Measurements from ENCODE around the gene ASCL5. TPM values are rescaled to one million over a fixed set of nuclear protein-coding genes. Genes with fewer than 3 reads are reported as not detected.

ASCL5 gene
- total RNA-seq, 1 donor from 2014 or later, result under 0.01 TPM

GRCh38 chr1:201146626-201147390, 19.8 kb upstream of the ASCL5 start:
- DNase-seq (ENCODE audit: low read depth) (no peak), FAIRE-seq (no peak)
- peaks cover 24% of the 10 kb centered on the region for H3K36me3 ChIP-seq (ENCODE audit: control insufficient read depth, insufficient read depth, low read length)

GRCh38 chr1:201145816-201146215, 18.8 kb upstream of the ASCL5 start:
- H3K27me3 ChIP-seq (ENCODE audit: control insufficient read depth, insufficient read depth, low read length), result no peaks in the 10 kb centered on the region
- H3K4me3 ChIP-seq (ENCODE audit: low read depth, low read length), result no peak overlapping the region
- FAIRE-seq, result no peak
- H3K36me3 ChIP-seq (ENCODE audit: control insufficient read depth, insufficient read depth, low read length), result peaks cover 29% of the 10 kb centered on the region
- TF ChIP-seq CTCF (IDR thresholded peaks at IDR 0.05; ENCODE audit: insufficient read depth, low read length, severe bottlenecking), result no peak
- no peak for DNase-seq (ENCODE audit: low read depth)

More at GRCh38 chr1:201146626-201147390, 19.8 kb upstream of the ASCL5 start:
- no peak overlapping the region for H3K4me3 ChIP-seq (ENCODE audit: low read depth, low read length)
- H3K27me3 ChIP-seq (ENCODE audit: control insufficient read depth, insufficient read depth, low read length), result no peaks in the 10 kb centered on the region
- TF ChIP-seq CTCF (IDR thresholded peaks at IDR 0.05; ENCODE audit: insufficient read depth, low read length, severe bottlenecking), result no peak

GRCh38 chr1:201145132-201145531, 18.1 kb upstream of the ASCL5 start:
- Histone ChIP-seq H3K36me3 (ENCODE audit: control insufficient read depth, insufficient read depth, low read length) (peaks cover 29% of the 10 kb centered on the region), H3K27me3 (ENCODE audit: control insufficient read depth, insufficient read depth, low read length) (no peaks in the 10 kb centered on the region), H3K4me3 (ENCODE audit: low read depth, low read length) (no peak overlapping the region)
- FAIRE-seq (no peak), DNase-seq (ENCODE audit: low read depth) (no peak)
- no peak for TF ChIP-seq CTCF (IDR thresholded peaks at IDR 0.05; ENCODE audit: insufficient read depth, low read length, severe bottlenecking)

GRCh38 chr1:201144701-201145100, 17.7 kb upstream of the ASCL5 start:
- FAIRE-seq, result no peak
- Histone ChIP-seq H3K36me3 (ENCODE audit: control insufficient read depth, insufficient read depth, low read length) (peaks cover 29% of the 10 kb centered on the region), H3K4me3 (ENCODE audit: low read depth, low read length) (no peak overlapping the region), H3K27me3 (ENCODE audit: control insufficient read depth, insufficient read depth, low read length) (no peaks in the 10 kb centered on the region)
- DNase-seq (ENCODE audit: low read depth), result no peak
- TF ChIP-seq CTCF (IDR thresholded peaks at IDR 0.05; ENCODE audit: insufficient read depth, low read length, severe bottlenecking), result no peak

- peaks cover 28% of the 10 kb centered on the region for H3K36me3 ChIP-seq (ENCODE audit: control insufficient read depth, insufficient read depth, low read length)
- no peak overlapping the region for H3K4me3 ChIP-seq (ENCODE audit: low read depth, low read length)
- TF ChIP-seq CTCF (IDR thresholded peaks at IDR 0.05; ENCODE audit: insufficient read depth, low read length, severe bottlenecking), result no peak
- no peaks in the 10 kb centered on the region for H3K27me3 ChIP-seq (ENCODE audit: control insufficient read depth, insufficient read depth, low read length)
- no peak for FAIRE-seq
- no peak for DNase-seq (ENCODE audit: low read depth)
Measured at GRCh38 chr1:201143726-201144635, 17.0 kb upstream of the ASCL5 start.

All from bronchial epithelial cell (primary cell).